HG02884 (cell line): ENCODE measurements around the gene HIP1R.

Experiments
- ATAC-seq: cut with Tn5 transposase; IDR thresholded peaks from one replicate; pipeline ENCODE4 v1.9.1; 2021; ENCODE audit warnings: mild to moderate bottlenecking, moderate library complexity; ENCODE audit not compliant: unreplicated experiment

Gene HIP1R

DNA sequence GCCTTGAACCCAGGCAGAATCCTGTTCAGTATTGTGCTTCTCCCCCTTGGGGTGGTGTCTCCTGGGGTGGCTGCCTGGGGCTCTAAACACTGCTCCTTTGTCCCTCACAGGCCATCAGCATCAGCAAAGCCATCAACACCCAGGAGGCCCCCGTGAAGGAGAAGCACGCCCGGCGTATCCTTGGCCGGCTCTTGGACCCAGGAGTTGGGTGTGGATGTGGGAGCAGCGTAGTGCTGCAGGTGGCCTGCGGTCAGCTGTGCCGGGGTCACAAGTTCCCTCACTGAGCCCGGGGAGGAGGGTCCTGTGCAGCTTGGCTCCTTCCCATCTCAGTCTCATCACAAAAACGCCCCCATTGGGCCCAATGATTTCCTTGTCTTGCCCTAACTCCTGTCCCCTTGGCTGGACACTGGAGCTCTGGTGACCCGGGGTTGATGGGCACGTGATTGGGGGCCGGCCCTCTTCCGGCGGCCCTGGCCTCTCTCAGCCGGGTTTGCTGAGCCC, 12.7 kb downstream of the HIP1R start:
- ATAC-seq: no peak

DNA sequence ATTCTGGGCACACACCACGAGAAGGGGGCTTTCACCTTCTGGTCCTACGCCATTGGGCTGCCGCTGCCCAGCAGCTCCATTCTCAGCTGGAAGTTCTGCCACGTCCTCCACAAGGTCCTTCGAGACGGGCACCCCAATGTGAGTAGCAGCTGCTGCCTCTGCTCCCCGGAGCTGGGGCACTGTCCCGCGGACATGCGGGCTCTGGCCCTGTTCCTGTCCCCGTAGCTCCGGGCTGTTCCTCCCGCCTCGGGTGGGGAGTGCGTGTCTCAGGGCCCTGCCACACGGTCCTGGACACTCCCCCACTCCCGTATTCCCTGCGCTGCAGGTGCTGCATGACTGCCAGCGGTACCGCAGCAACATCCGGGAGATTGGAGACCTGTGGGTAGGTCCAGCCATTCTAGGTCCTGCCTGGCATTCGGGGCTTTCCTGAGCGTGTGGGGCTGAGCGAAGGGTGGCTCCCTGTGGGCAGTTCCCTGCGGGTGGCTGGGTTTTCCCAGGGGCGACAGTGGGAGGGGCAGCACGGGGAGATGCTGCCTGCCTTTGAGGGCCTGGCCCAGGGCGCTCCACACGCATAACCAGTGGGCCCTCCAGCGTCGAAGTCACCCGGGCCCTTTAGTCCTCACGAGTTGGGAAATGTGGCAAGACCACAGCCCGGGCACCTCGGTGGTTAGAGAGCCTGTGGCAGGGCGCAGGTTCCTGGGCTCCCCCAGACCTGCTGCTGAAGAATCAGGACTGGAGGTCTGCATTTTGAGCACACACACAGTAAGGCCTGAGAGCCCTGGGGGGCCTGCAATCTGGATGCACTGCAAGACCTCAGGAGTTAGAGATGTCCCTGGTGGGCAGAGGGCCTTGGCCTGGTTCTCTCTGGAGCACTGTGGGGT, 13.5 kb downstream of the HIP1R start:
- no peak for ATAC-seq

DNA sequence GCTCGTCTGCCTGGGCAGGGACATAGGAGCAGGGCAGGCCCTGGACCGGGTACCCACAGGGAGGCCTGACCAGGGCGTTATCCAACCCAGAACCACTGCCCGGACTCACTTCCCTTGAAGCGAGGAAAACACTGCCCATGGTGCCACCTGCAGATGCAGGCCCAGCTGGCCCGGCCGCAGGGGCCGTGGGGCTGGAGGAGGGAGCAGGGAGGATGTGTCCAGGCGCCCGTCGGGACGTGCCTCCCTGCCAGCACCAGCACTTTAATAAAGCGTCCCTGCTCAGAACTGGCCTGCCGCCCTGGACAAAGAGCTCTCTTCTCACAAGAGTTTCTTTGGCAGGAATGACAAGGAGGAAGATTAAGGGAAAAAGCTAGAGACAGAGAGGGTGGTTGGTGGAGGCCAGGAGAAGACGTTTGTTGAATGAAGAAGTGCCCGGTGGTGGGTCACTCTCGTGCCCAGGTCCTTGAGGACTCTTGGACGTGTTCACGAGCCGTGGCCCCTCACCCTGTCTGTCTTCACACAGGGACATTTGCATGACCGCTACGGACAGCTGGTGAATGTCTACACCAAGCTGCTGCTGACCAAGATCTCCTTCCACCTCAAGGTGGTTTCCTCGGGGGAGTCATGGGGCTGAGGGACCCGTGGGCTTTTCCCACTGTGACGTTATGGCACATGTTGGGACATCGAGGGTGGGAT, 14.2 kb downstream of the HIP1R start:
- ATAC-seq: no peak

DNA sequence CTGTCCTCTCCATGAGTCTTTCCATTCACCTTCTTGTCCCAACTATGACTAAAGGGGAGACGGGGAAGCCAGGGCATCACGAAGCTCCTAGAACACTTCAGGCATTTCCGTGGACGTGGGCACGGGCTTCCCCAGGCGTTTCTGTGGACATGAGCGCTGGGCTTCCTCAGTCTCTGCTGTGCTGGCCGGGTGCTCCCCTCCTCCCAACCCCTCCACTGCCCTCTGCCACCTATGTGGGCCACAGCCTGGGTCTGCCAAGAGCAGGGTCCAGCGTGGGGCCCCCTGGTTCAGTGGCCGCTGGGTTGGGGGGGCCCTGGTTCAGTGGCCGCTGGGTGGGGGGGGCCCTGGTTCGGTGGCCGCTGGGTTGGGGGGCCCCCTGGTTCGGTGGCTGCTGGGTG, 14.8 kb downstream of the HIP1R start:
- ATAC-seq: no peak

DNA sequence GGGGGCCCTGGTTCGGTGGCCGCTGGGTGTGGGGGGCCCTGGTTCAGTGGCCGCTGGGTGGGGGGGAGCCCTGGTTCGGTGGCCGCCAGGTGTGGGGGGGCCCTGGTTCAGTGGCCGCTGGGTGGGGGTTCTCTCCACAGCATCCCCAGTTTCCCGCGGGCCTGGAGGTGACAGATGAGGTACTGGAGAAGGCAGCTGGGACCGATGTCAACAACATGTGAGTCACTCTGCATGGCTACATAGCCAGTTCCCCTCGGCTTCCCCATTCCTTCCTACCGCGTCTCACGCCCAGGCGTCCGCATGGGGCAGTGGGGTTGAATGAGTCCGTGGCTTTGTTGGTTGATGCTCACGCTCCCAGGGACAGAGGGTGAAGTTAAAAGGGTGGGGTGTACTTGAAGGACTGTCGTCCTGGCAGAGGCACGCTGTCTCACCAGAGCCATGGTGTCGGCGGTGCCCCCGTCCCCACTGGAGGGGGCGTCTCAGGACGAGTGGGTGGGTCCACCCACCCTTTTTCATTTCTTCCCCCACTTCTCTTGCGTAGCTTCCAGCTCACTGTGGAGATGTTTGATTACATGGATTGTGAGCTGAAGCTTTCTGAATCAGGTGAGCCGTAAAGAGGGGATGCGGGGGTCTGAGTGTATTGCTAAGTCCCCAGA, 15.6 kb downstream of the HIP1R start:
- ATAC-seq: no peak

DNA sequence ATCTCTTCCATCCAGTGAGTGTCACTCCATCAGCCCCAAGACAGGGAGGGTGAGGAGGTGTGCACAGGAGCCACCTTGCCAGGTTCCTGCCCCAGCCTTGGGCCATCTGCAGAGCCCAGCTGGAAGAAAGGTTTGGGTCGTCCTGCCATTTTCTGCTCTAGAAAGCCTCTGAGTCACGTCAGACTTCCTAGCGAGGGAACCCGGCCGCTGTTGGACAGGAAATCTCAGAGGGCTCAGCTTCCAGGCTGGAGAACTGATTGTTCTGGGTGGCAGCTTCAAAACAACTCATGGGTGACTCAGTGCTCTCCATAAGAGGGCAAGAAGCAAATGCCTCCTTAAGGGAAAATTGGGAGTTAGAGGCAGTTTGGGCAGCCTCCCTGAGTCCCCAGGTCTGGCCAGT, 16.6 kb downstream of the HIP1R start:
- ATAC-seq: no peak

GRCh38 chr12:122852336-122853275, 17.3 kb downstream of the HIP1R start:
- no peak for ATAC-seq

DNA sequence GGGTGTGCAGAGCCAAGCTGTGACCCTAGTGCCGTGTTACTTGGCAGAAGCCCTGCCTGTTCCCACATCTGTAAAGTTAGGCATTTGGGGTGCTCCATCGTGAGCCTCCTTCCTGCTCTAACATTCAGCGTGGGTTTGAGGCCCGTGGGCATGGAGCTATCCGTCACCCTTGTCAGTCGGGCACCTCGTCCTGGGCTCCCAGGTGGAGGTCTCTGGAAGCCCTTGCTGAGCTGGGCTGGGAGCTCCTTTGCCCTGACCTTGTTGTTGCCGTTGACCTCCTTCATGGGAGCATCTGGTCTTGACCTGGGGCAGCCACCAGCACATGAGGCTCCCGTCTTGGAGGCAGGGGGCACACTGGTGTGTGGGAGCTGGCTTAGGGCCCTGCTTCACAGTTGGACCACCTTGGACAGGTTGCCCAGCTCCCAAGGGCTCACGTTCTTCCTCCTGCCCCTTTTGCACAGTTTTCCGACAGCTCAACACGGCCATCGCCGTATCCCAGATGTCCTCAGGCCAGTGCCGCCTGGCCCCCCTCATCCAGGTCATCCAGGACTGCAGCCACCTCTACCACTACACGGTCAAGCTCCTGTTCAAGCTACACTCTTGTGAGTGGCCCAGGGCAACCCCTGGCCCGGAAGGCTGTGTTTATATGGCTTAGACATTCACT, 18.5 kb downstream of the HIP1R start:
- ATAC-seq: no peak

GRCh38 chr12:122854554-122854953, 19.3 kb downstream of the HIP1R start:
- ATAC-seq: no peak

- ATAC-seq: no peak
Observed at GRCh38 chr12:122855071-122855829, 20.0 kb downstream of the HIP1R start.

GRCh38 chr12:122855928-122856831, 20.9 kb downstream of the HIP1R start:
- ATAC-seq: no peak

DNA sequence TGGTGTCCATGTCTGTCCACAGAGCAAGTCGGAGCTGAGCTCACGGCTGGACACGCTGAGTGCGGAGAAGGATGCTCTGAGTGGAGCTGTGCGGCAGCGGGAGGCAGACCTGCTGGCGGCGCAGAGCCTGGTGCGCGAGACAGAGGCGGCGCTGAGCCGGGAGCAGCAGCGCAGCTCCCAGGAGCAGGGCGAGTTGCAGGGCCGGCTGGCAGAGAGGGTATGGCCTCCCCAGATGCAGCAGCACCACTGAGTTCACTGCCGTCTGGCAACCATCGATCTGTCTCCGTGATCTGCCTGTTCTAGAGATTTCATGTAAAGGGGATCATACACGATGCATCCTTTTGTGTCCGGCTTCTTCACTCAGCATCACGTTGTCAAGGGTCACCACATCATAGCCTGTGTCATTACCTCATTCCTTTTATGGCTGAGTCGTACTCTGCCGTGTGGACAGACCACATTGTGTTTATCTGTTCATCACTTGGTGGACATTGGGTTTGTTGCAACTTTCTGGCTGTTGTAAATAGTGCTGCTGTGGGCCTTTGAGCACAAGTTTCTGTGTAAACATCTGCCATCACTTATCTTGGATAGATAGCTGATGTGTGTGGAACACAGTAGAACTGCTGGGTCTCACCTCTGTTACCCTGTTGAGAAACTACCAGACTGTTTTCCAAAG, 21.9 kb downstream of the HIP1R start:
- no peak for ATAC-seq

- no peak for ATAC-seq
Observed at GRCh38 chr12:122858171-122858570, 22.9 kb downstream of the HIP1R start.

DNA sequence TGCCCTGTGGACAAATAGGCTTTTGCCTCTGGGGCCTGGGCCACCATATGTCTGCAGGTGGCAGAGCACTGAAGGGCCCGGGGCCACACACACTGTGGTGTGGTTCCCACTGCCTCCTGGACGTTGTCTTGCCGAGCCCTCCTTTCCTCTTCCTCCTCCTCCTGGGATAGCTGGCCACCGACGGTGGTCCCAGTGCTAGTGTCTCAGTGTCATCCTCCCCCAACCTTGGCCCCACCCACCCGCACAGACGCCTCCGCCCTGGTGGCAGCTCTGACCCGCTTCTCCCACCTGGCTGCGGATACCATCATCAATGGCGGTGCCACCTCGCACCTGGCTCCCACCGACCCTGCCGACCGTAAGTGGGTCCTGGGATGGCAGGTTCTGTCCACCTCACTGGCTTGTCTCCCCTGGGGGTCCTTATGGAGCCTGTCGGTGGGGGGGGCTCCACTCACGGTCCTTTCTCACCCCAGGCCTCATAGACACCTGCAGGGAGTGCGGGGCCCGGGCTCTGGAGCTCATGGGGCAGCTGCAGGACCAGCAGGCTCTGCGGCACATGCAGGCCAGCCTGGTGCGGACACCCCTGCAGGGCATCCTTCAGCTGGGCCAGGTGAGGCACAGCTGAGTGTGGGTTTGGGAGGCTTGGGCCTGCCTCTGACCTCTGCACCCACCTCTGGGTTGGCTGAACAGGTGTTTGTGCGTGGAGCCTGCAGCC, 23.5 kb downstream of the HIP1R start:
- no peak for ATAC-seq

DNA sequence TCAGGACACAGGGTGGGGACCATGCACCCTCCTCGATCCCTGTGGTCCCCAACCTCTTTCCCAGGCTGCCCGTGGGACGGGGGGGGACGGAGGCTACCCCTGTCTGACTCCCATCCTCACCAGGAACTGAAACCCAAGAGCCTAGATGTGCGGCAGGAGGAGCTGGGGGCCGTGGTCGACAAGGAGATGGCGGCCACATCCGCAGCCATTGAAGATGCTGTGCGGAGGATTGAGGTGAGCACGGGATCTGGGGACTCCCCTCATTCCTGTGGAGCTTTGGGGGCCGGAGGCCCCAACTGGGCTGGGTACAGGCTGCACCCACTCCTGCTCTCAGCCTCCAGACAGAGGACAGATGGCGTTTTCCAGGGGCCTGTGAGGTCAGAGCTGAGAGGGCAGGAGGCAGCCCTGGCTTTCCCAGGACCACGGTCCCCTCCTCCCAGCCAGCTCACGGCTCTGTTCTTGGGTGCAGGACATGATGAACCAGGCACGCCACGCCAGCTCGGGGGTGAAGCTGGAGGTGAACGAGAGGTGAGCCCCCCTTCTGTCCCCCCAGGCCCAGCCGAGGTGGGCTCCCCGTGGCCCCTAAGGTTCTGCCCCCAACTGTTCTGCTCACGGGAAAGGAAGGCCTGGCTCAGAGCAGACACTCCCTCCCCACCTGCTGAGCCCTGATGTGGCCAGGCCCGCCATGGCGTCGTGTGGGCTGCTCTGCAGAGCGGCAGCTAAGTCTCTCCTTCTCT, 24.2 kb downstream of the HIP1R start:
- no peak for ATAC-seq
